Transverse colon (tissue), 4 donors: Measurements from ENCODE around the gene SCYGR1. TPM values are rescaled to one million over a fixed set of nuclear protein-coding genes. Genes with fewer than 3 reads are reported as not detected.
"Not testable (repeated sequence)": the region's sequence is repeated elsewhere in the genome, so short reads cannot be mapped to it uniquely, and the experiment has no call there.

Experiments used
- DNase-seq: peaks from one replicate; pipeline ENCODE4 v3.0.0-alpha.2; 2019
- H3K27ac ChIP-seq, 4 donors: fragments of 200-600 bp; sonication (generic); 2 replicates each; pipeline ENCODE4 v1.5.1; 2016 to 2018; ENCODE audit warnings: inconsistent platforms in 4 of 4
- H3K27me3 ChIP-seq: fragments of 200-600 bp; sonication (generic); 2 replicates; pipeline ENCODE4 v1.5.1; 2017; ENCODE audit warnings: inconsistent platforms
- H3K36me3 ChIP-seq, 4 donors: fragments of 200-600 bp; sonication (generic); 2 replicates each; pipeline ENCODE4 v1.5.1; 2017 to 2019; ENCODE audit warnings: inconsistent platforms in 4 of 4
- H3K4me1 ChIP-seq, 4 donors: fragments of 200-600 bp; sonication (generic); 2 replicates each; pipeline ENCODE4 v1.5.1; 2017 to 2020; ENCODE audit warnings: inconsistent platforms in 4 of 4
- H3K4me3 ChIP-seq, 4 donors: fragments of 200-600 bp; sonication (generic); 1 replicate in 1 of 4; 2 replicates in 3 of 4; pipeline versions ENCODE4 v1.5.1 to v1.6.1; 2017 to 2019; ENCODE audit warnings: inconsistent platforms in 4 of 4
- H3K9me3 ChIP-seq, 2 donors: fragments of 200-600 bp; sonication (generic); 2 replicates each; pipeline ENCODE4 v1.5.1; 2017 to 2019; ENCODE audit warnings: inconsistent platforms in 2 of 2
- EP300 ChIP-seq: sonication (generic); formaldehyde crosslinking; IDR thresholded peaks from one replicate; pipeline ENCODE4 v1.6.1; 2017; ENCODE audit warnings: antibody characterized with exemption, low read depth
- POLR2A ChIP-seq: fragments of 450-650 bp; IDR thresholded peaks from one replicate; pipeline ENCODE4 v1.6.1; 2016; ENCODE audit warnings: antibody characterized with exemption, mild to moderate bottlenecking, moderate library complexity
- POLR2AphosphoS5 ChIP-seq, 3 donors: sonication (generic); formaldehyde crosslinking; IDR thresholded peaks; one replicate each; pipeline ENCODE4 v1.6.1; 2016; ENCODE audit warnings: antibody characterized with exemption in 3 of 3
- WGBS, 2 donors: methylation state at CpG; one replicate each; pipeline ENCODE4 v1.1.5; 2018; ENCODE audit warnings: low coverage in 1 of 2; 5-methylcytosine and 5-hydroxymethylcytosine counted together
- in situ Hi-C, 4 donors: fragments of 200-750 bp; cut with MboI; loops; one replicate each; pipeline versions ENCODE4 v1.15.0 to v1.15.1; 2017; ENCODE audit warnings: low sequenced_read_pairs in 3 of 4, low pct_ligation_motif_present in 1 of 4, low pct_unique_long_range_greater_than_20kb in 1 of 4
- intact Hi-C: fragments of 100-400 bp; cut with DNase I; formaldehyde crosslinking; loops from one replicate; pipeline ENCODE4 v1.15.1; 2023; ENCODE audit warnings: low total_unique reads
- total RNA-seq, 4 donors: library from RNA; depleted of rRNA; stranded (reverse); fragments of >200 nt; gene quantifications; one replicate each; pipeline ENCODE4 v1.1.0, GENCODE V29; 2016
- TF ChIP-seq, protein P1 (sequence below), 5 experiments: fragments of 200-600 bp in 3 of 5; fragments of 450-650 bp in 2 of 5; sonication (generic) in 3 of 5; IDR thresholded peaks; 1 replicate in 2 of 5; 2 replicates in 3 of 5; pipeline ENCODE4 v1.5.1; 2016 to 2017; ENCODE audit warnings: antibody characterized with exemption in 5 of 5, inconsistent platforms in 3 of 5, mild to moderate bottlenecking in 2 of 5, moderate library complexity in 1 of 5

SCYGR1 gene
- total RNA-seq, 4 donors from 2014 or later, result not detected

DNA sequence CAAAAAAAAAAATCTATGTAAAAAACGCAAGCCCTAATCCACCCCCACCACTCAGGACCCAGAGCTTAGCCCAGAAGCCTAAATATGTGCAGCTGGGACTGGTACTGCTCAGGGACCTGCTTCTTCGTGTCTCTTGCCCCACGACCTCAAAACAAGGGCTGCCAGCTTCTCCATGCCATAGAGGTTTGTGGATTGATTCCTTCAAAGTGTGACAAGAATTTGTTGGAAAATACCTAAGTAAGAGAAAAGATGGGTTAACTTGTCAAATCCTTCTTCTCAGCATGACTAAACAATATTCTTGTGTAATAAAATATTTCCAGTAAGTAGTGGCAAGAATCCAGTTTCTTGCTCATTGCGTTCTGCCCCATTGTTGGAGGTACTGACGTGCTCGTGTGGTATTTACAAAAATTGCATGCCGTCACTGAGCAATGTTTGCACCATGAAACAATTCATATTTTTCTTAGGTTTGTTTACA lies 825 bp upstream of the SCYGR1 start:
- intact Hi-C loops, result no loop called here

DNA sequence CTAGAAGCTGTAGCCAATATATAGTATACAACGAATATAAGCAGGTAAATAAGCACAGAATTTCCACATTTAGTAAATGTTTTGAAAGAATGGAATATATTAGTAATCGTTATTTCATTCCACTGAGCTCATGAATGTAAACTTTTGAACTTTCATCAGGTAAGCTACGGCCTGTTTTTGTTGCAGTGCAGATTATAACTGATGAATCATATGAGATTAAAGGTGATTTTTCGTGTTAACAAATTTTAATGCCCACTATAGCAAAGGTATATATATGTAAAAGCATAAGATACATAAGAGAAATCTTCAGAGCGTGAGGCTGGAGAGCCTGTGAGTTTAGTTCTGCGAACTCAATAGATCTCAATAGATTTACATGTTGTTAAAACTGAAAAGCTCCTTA lies 1.1 kb downstream of the SCYGR1 start:
- WGBS, 2 donors, result 70 to 83% methylated on average over 6 of the region's 6 CpGs
- no peak overlapping the region for H3K4me3 ChIP-seq
- intact Hi-C loops, result no loop called here

More for the DNA sequence above, 825 bp upstream of the SCYGR1 start:
- Histone ChIP-seq H3K27me3 (no peaks in the 10 kb centered on the region), H3K4me3 (no peak overlapping the region), H3K36me3 (no peaks in the 10 kb centered on the region), H3K4me1 (no peaks in the 10 kb centered on the region), H3K9me3 (no peaks in the 10 kb centered on the region), H3K27ac (no peak overlapping the region)
- in situ Hi-C loops, result no loop called here
- 78 to 79% methylated on average over 6 to 7 of the region's 7 CpGs for WGBS, 2 donors
- no peak for DNase-seq
- TF ChIP-seq, protein P1, sequence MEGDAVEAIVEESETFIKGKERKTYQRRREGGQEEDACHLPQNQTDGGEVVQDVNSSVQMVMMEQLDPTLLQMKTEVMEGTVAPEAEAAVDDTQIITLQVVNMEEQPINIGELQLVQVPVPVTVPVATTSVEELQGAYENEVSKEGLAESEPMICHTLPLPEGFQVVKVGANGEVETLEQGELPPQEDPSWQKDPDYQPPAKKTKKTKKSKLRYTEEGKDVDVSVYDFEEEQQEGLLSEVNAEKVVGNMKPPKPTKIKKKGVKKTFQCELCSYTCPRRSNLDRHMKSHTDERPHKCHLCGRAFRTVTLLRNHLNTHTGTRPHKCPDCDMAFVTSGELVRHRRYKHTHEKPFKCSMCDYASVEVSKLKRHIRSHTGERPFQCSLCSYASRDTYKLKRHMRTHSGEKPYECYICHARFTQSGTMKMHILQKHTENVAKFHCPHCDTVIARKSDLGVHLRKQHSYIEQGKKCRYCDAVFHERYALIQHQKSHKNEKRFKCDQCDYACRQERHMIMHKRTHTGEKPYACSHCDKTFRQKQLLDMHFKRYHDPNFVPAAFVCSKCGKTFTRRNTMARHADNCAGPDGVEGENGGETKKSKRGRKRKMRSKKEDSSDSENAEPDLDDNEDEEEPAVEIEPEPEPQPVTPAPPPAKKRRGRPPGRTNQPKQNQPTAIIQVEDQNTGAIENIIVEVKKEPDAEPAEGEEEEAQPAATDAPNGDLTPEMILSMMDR (IDR thresholded peaks at IDR 0.05), result no peak
- TF ChIP-seq POLR2AphosphoS5 (IDR thresholded peaks at IDR 0.05) (no peak), EP300 (no peak), POLR2A (no peak)

DNA sequence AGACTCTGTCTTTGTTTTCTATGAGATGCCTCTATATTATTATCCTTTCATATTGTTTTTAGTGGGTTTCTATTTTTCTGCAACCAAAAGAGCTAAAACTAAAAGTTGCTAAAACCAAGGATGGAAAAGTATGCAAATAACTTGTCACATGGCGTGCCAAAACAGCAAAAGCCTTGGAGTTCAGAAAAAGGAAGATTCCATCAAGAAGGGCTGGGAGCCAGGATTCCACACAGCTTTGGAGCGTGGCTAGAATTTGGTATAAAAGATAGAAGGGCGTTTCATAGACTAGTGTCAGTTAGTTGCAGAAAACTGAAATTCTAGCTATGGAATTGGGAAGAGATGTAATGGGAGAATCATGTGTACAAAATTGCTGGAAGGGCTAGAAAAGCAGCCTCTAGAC lies 4.1 kb downstream of the SCYGR1 start:
- no peak overlapping the region for H3K27ac ChIP-seq

More for the DNA sequence above, 1.1 kb downstream of the SCYGR1 start:
- Histone ChIP-seq H3K9me3 (no peaks in the 10 kb centered on the region), H3K27ac (no peak overlapping the region), H3K27me3 (no peaks in the 10 kb centered on the region), H3K36me3 (no peaks in the 10 kb centered on the region), H3K4me1 (no peaks in the 10 kb centered on the region)
- in situ Hi-C loops, result no loop called here
- no peak for DNase-seq
- TF ChIP-seq, protein P1 (IDR thresholded peaks at IDR 0.05), result no peak
- TF ChIP-seq EP300 (no peak), POLR2A (no peak), POLR2AphosphoS5 (IDR thresholded peaks at IDR 0.05) (no peak)

DNA sequence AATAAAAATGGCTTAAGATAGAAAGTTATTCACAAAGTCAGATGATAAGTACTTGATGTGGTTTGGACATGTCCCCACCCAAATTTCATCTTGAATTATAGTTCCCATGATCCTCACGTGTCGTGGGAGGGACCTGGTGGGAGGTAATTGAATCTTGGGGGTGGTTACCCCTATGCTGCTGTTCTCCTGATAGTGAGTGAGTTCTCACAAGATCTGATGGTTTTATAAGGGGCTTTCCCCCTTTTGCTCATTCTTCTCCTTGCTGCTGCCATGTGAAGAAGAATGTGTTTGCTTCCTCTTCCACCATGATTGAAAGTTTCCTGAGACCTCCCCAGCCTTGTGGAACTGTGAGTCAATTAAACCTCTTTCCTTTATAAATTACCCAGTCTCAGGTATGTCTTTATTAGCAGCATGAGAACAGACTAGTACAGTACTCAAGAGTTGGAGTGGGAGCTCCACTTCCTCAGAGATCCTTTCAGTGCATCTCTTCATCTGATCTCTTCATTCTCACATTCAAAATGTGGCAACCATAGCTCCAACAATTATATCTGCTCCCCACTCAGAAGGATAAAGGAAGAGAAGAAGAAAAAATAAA lies 5.4 kb downstream of the SCYGR1 start:
- H3K27ac ChIP-seq, H3K9me3 ChIP-seq, H3K4me3 ChIP-seq, intact Hi-C loops, H3K27me3 ChIP-seq, in situ Hi-C loops, DNase-seq, H3K36me3 ChIP-seq: not testable (repeated sequence)
- WGBS, 2 donors, result 78% methylated on average over 2 of the region's 2 CpGs; no CpG with 5 or more reads in 1 of the 2 donors
- peaks cover 0 to 16% (median 5%) of the 10 kb centered on the region in 4 donors for H3K4me1 ChIP-seq

More for the DNA sequence above, 4.1 kb downstream of the SCYGR1 start:
- 72 to 73% methylated on average over 3 of the region's 3 CpGs for WGBS, 2 donors
- Histone ChIP-seq H3K9me3 (no peaks in the 10 kb centered on the region), H3K27me3 (no peaks in the 10 kb centered on the region), H3K4me3 (no peak overlapping the region), H3K36me3 (no peaks in the 10 kb centered on the region), H3K4me1 (peaks cover 0 to 11% (median 4%) of the 10 kb centered on the region in 4 donors)
- intact Hi-C loops (no loop called here), in situ Hi-C loops (no loop called here)
- no peak for DNase-seq
- TF ChIP-seq EP300 (no peak), POLR2A (no peak), POLR2AphosphoS5 (IDR thresholded peaks at IDR 0.05) (no peak)
- TF ChIP-seq, protein P1 (IDR thresholded peaks at IDR 0.05), result no peak

DNA sequence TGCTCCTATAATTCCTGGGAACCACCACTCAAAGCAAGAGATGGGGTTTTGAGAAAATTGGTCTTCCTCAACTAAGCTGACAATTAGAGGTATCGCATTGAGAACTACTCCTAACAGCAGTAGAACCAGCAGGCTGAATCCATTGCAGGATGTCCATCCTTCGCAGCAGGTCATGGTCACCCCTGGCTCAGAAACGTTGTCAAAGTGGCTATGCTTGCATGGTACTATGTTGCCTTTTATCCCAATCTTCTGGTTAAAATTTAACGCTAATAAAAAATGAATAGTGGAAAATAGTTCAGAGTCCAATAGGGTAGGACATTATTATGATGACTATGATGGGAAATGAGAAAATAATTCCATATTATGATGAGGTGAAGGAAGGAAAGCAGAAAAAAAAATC lies 8.7 kb downstream of the SCYGR1 start, which contains the start of gene TM4SF20:
TM4SF20 (minus strand) TSS at position 212 of the 400 bp plus-strand sequence; CDS start at position 174, 38 bp downstream.
- Histone ChIP-seq H3K4me1 (peaks cover 0 to 26% (median 11%) of the 10 kb centered on the region in 4 donors), H3K27me3 (no peaks in the 10 kb centered on the region), H3K4me3 (no peak within 1 kb of the TSS), H3K9me3 (no peaks in the 10 kb centered on the region), H3K36me3 (no peaks in the 10 kb centered on the region), H3K27ac (no peak within 1 kb of the TSS)
- WGBS, 2 donors, result 79 to 80% methylated on average over 4 of the region's 4 CpGs
- in situ Hi-C loops (no loop called here), intact Hi-C loops (no loop called here)
- no peak for TF ChIP-seq POLR2AphosphoS5 (IDR thresholded peaks at IDR 0.05)
- no peak for TF ChIP-seq EP300
- TF ChIP-seq, protein P1 (IDR thresholded peaks at IDR 0.05), result no peak
- no peak for TF ChIP-seq POLR2A
- DNase-seq, result no peak
